CD4-positive, alpha-beta T cell (primary cell): ENCODE measurements around the gene DDT. TPM values are rescaled to one million over a fixed set of nuclear protein-coding genes. Genes with fewer than 3 reads are reported as not detected.

Experiments used
- ATAC-seq: fragments of 200-7000 bp; cut with Tn5 transposase; one replicate; pipeline ENCODE4 v1.10.0; 2022; ENCODE audit warnings: mild to moderate bottlenecking; ENCODE audit not compliant: poor library complexity
- CTCF ChIA-PET: fragments of 350-600 bp; sonication (Branson Sonifier 250); formaldehyde crosslinking; loops from one replicate; lab custom pipeline; 2021; ENCODE audit warnings: antibody characterized with exemption, inconsistent platforms; lab: Charles Lee
- POLR2A ChIA-PET: fragments of 350-600 bp; sonication (Branson Sonifier 250); formaldehyde crosslinking; loops from one replicate; lab custom pipeline; 2021; ENCODE audit warnings: antibody characterized with exemption, inconsistent platforms; lab: Charles Lee
- DNase-seq, 14 experiments: peaks; one replicate each; pipeline ENCODE4 v3.0.0-alpha.2; 2013 to 2020; ENCODE audit warnings: mixed read lengths in 2 of 14
- H3K27ac ChIP-seq, 2 donors: one replicate each; pipeline versions ENCODE4 v1.5.1 to v1.7.0; 2013; ENCODE audit warnings: low read length in 2 of 2, low read depth in 1 of 2, mild to moderate bottlenecking in 1 of 2
- H3K27me3 ChIP-seq, 2 experiments: 1 replicate in 1 of 2; 2 replicates in 1 of 2; pipeline versions ENCODE4 v1.6.1 to v1.7.0; 2013; ENCODE audit warnings: low read length in 2 of 2, control low read depth in 1 of 2, mild to moderate bottlenecking in 1 of 2, moderate library complexity in 1 of 2; ENCODE audit not compliant: insufficient read depth in 2 of 2, control insufficient read depth in 1 of 2
- H3K36me3 ChIP-seq: one replicate; pipeline ENCODE4 v1.6.1; 2013; ENCODE audit warnings: low read length, control low read depth; ENCODE audit not compliant: insufficient read depth
- H3K4me1 ChIP-seq: one replicate; pipeline ENCODE4 v1.6.1; 2013; ENCODE audit warnings: low read length, control low read depth; ENCODE audit not compliant: insufficient read depth
- H3K4me3 ChIP-seq: one replicate; pipeline ENCODE4 v1.5.1; 2013; ENCODE audit warnings: mild to moderate bottlenecking, low read length, moderate library complexity
- H3K9me3 ChIP-seq, 2 experiments: 1 replicate in 1 of 2; 2 replicates in 1 of 2; pipeline versions ENCODE4 v1.6.1 to v1.7.0; 2013; ENCODE audit warnings: low read length in 2 of 2, mild to moderate bottlenecking in 2 of 2, control low read depth in 1 of 2, moderate library complexity in 1 of 2; ENCODE audit not compliant: control insufficient read depth in 1 of 2, insufficient read depth in 1 of 2
- H3K27ac Mint-ChIP-seq: one replicate; pipeline ENCODE4 v1.8.0; 2020; ENCODE audit warnings: mixed read lengths
- H3K27me3 Mint-ChIP-seq: one replicate; pipeline ENCODE4 v1.8.0; 2021; ENCODE audit warnings: mixed read lengths
- H3K36me3 Mint-ChIP-seq: one replicate; pipeline ENCODE4 v1.8.0; 2021; ENCODE audit warnings: low read depth, mixed read lengths
- H3K4me1 Mint-ChIP-seq: one replicate; pipeline ENCODE4 v1.8.0; 2021; ENCODE audit warnings: low read depth, mixed read lengths
- H3K4me3 Mint-ChIP-seq: one replicate; pipeline ENCODE4 v1.8.0; 2020; ENCODE audit warnings: mild to moderate bottlenecking, mixed read lengths
- H3K9me3 Mint-ChIP-seq: one replicate; pipeline ENCODE4 v1.8.0; 2020; ENCODE audit warnings: mixed read lengths
- CTCF ChIP-seq: fragments of 200-600 bp; IDR thresholded peaks from one replicate; pipeline ENCODE4 v1.8.0; 2022; ENCODE audit warnings: antibody characterized with exemption, mild to moderate bottlenecking
- intact Hi-C, 2 experiments: fragments of 100-400 bp; cut with DNase I in 1 of 2; cut with micrococcal nuclease in 1 of 2; formaldehyde crosslinking; loops; one replicate each; pipeline versions ENCODE4 v1.15.1 to v1.9.0; 2023 to 2025; cut with DNase I, micrococcal nuclease
- total RNA-seq, 174 experiments: library from RNA in 2 of 174; stranded (reverse) in 2 of 174; gene quantifications; one replicate each; pipeline ENCODE4 v1.2.3 and lab custom pipeline; 2021 to 2026

DDT gene
- total RNA-seq, 2 experiments from 2014 or later = 82.3 to 84.3 TPM

- no peaks in the 10 kb centered on the region for H3K9me3 Mint-ChIP-seq
- Histone ChIP-seq H3K9me3 (no peaks in the 10 kb centered on the region), H3K4me3 (no peak overlapping the region), H3K27me3 (no peaks in the 10 kb centered on the region), H3K27ac (no peak overlapping the region), H3K4me1 (no peaks in the 10 kb centered on the region), H3K36me3 (no peaks in the 10 kb centered on the region)
- TF ChIP-seq CTCF = no peak
- intact Hi-C loops = loop anchor here in 1 of 2 experiments (5.0 kb wide), 1 partner anchor 48 kb away; no protein-coding TSS in a partner anchor
- no peaks in the 10 kb centered on the region for H3K27me3 Mint-ChIP-seq
- no peak overlapping the region for H3K27ac Mint-ChIP-seq
- ChIA-PET POLR2A (no interaction called here), CTCF (no interaction called here)
- DNase-seq (no peak), ATAC-seq (no peak)
- no peaks in the 10 kb centered on the region for H3K4me1 Mint-ChIP-seq
- H3K4me3 Mint-ChIP-seq = no peak overlapping the region
- no peaks in the 10 kb centered on the region for H3K36me3 Mint-ChIP-seq
Observed at GRCh38 chr22:23939017-23939357, 35.3 kb downstream of the DDT start.

GRCh38 chr22:23938328-23939016 lies 35.8 kb downstream of the DDT start:
- no peaks in the 10 kb centered on the region for H3K4me1 Mint-ChIP-seq
- no peaks in the 10 kb centered on the region for H3K36me3 ChIP-seq
- CTCF ChIA-PET = no interaction called here
- no peak for TF ChIP-seq CTCF
- ATAC-seq (no peak), DNase-seq (no peak)
- intact Hi-C loops = loop anchor here in 1 of 2 experiments (5.0 kb wide), 1 partner anchor 49 kb away; no protein-coding TSS in a partner anchor
- POLR2A ChIA-PET = no interaction called here
- H3K27ac ChIP-seq = no peak overlapping the region
- H3K27ac Mint-ChIP-seq = no peak overlapping the region
- no peaks in the 10 kb centered on the region for H3K4me1 ChIP-seq
- H3K27me3 Mint-ChIP-seq = no peaks in the 10 kb centered on the region
- no peaks in the 10 kb centered on the region for H3K36me3 Mint-ChIP-seq
- H3K9me3 ChIP-seq = no peaks in the 10 kb centered on the region
- no peak overlapping the region for H3K4me3 ChIP-seq
- H3K4me3 Mint-ChIP-seq = no peak overlapping the region
- H3K9me3 Mint-ChIP-seq = no peaks in the 10 kb centered on the region
- no peaks in the 10 kb centered on the region for H3K27me3 ChIP-seq

GRCh38 chr22:23926561-23926960 lies 47.7 kb downstream of the DDT start:
- no peak overlapping the region for H3K4me3 ChIP-seq
- no peak for TF ChIP-seq CTCF
- no peaks in the 10 kb centered on the region for H3K4me1 Mint-ChIP-seq
- peaks cover 2% of the 10 kb centered on the region for H3K9me3 Mint-ChIP-seq
- H3K4me3 Mint-ChIP-seq = no peak overlapping the region
- H3K27ac ChIP-seq = no peak overlapping the region
- intact Hi-C loops = loop anchor here (5.0 to 10.0 kb wide), 2 partner anchors 46 to 48 kb away; partner anchors contain the start of gene DDT (in 2 of the 2)
- no peaks in the 10 kb centered on the region for H3K4me1 ChIP-seq
- POLR2A ChIA-PET = no interaction called here
- CTCF ChIA-PET = interaction anchor here (0.6 kb wide), 1 partner anchor 10 kb away, joined by 5 read pairs; no protein-coding TSS in a partner anchor
- ATAC-seq (no peak), DNase-seq (peak in 1 of 14 experiments; percentile 0)
- peaks cover 18 to 40% of the 10 kb centered on the region in 2 experiments for H3K9me3 ChIP-seq
- no peaks in the 10 kb centered on the region for H3K27me3 ChIP-seq
- H3K36me3 ChIP-seq = no peaks in the 10 kb centered on the region
- no peaks in the 10 kb centered on the region for H3K27me3 Mint-ChIP-seq
- peaks cover 67% of the 10 kb centered on the region for H3K36me3 Mint-ChIP-seq
- H3K27ac Mint-ChIP-seq = no peak overlapping the region
